Body of pancreas (tissue), 4 donors: ENCODE results near the gene PRR12. TPM values are rescaled to one million over a fixed set of nuclear protein-coding genes. Genes with fewer than 3 reads are reported as not detected.

Source experiments
- ATAC-seq: fragments of 150-250 bp; one replicate; pipeline ENCODE4 v1.9.1; 2016
- DNase-seq, 4 donors: peaks; one replicate each; pipeline ENCODE4 v3.0.0-alpha.2; 2019
- H3K27ac ChIP-seq, 4 donors: fragments of 200-600 bp; sonication (generic); 1 replicate in 3 of 4; 2 replicates in 1 of 4; pipeline versions ENCODE4 v1.5.1 to v1.6.1; 2016 to 2019; ENCODE audit warnings: mild to moderate bottlenecking in 1 of 4, mixed read lengths in 1 of 4, moderate library complexity in 1 of 4
- H3K27me3 ChIP-seq, 2 donors: fragments of 200-600 bp; sonication (generic); one replicate each; pipeline ENCODE4 v1.6.0; 2016; ENCODE audit warnings: mild to moderate bottlenecking in 1 of 2
- H3K36me3 ChIP-seq, 2 donors: fragments of 200-600 bp; sonication (generic); replicated peaks in 1 of 2; 2 replicates each; pipeline ENCODE4 v1.5.1; 2016; ENCODE audit warnings: low read depth in 2 of 2; ENCODE audit not compliant: insufficient read depth in 1 of 2
- H3K4me1 ChIP-seq: fragments of 200-600 bp; sonication (generic); one replicate; pipeline ENCODE4 v1.6.0; 2016
- H3K4me3 ChIP-seq, 2 donors: fragments of 200-600 bp; sonication (generic); 1 replicate in 1 of 2; 2 replicates in 1 of 2; pipeline ENCODE4 v1.5.1; 2016 to 2019
- H3K9me3 ChIP-seq, 3 donors: fragments of 200-600 bp; sonication (generic); 1 replicate in 2 of 3; 2 replicates in 1 of 3; pipeline ENCODE4 v1.5.1; 2016
- POLR2A ChIP-seq, 3 donors: fragments of 450-650 bp; IDR thresholded peaks; one replicate each; pipeline ENCODE4 v1.6.1; 2016; ENCODE audit warnings: antibody characterized with exemption in 3 of 3, mild to moderate bottlenecking in 2 of 3
- WGBS, 2 donors: methylation state at CpG; one replicate each; pipeline ENCODE4 v1.1.5; 2017; 5-methylcytosine and 5-hydroxymethylcytosine counted together
- intact Hi-C: fragments of 100-400 bp; cut with DNase I; formaldehyde crosslinking; loops from one replicate; pipeline ENCODE4 v1.15.1; 2023
- total RNA-seq, 2 donors: library from RNA; depleted of rRNA; stranded (reverse); fragments of >200 nt; gene quantifications; one replicate each; pipeline ENCODE4 v1.1.0, GENCODE V29; 2016
- TF ChIP-seq, protein P1 (sequence below), 7 experiments: fragments of 450-650 bp in 4 of 7; fragments of 200-600 bp in 3 of 7; sonication (generic) in 3 of 7; IDR thresholded peaks; one replicate each; pipeline ENCODE4 v1.5.1; 2016 to 2019; ENCODE audit warnings: antibody characterized with exemption in 7 of 7

PRR12 gene
- total RNA-seq, 2 donors from 2014 or later: 8.0 to 23.4 TPM

DNA sequence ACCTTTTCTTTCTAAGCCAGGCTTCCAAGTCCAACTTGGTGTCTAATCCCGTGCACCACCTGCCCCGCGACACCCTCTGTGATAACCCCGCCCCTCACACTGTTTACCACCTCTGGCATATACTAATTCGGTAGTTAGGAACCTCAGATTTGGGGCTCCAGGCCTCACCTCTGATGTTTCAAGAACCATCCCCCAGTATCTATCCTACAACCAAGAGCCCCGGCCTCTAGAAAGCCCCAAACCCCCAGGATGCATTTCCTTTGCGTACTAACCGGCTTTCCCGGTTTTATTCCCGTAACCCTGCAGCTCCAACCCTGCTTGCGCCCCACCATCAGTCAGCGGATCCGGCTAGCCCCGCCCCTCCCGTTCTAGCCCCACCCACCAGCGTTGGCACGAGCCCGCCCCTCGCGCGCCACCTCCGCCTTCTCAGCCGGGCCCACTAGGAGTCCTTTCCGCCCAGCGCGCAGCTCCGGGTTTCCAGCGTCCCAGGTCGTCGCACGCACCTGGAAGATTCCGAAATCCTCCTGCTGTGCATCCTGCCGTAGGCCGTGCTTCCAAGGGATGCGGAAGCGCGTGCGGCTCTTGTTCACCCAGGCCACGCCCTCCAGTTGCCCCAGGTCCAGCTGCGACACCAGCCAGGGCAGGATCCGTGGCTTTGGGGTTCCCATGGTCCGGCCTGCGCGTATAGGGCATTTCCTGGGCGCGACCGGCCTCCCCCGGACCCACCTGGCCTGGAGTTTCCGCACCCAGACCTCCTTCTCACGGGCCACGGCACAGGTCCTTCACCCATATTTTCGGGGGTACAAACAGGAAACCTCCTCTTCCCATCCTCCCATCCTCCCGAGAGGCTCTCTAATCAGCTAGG lies 73.4 kb downstream of the PRR12 start:
- ATAC-seq (peak; percentile 75), DNase-seq (peak; percentile 90 to 92 (median 91))
- Histone ChIP-seq H3K36me3 (peaks cover 5 to 7% of the 10 kb centered on the region in 2 donors), H3K27me3 (no peaks in the 10 kb centered on the region), H3K9me3 (no peaks in the 10 kb centered on the region), H3K4me3 (peak overlapping the region; percentile 9 to 72), H3K4me1 (peaks cover 23% of the 10 kb centered on the region), H3K27ac (peak overlapping the region; percentile 78 to 94 (median 92))
- intact Hi-C loops: no loop called here
- WGBS, 2 donors: 0 to 1% methylated on average over 27 to 53 of the region's 53 CpGs
- TF ChIP-seq, protein P1, sequence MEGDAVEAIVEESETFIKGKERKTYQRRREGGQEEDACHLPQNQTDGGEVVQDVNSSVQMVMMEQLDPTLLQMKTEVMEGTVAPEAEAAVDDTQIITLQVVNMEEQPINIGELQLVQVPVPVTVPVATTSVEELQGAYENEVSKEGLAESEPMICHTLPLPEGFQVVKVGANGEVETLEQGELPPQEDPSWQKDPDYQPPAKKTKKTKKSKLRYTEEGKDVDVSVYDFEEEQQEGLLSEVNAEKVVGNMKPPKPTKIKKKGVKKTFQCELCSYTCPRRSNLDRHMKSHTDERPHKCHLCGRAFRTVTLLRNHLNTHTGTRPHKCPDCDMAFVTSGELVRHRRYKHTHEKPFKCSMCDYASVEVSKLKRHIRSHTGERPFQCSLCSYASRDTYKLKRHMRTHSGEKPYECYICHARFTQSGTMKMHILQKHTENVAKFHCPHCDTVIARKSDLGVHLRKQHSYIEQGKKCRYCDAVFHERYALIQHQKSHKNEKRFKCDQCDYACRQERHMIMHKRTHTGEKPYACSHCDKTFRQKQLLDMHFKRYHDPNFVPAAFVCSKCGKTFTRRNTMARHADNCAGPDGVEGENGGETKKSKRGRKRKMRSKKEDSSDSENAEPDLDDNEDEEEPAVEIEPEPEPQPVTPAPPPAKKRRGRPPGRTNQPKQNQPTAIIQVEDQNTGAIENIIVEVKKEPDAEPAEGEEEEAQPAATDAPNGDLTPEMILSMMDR (IDR thresholded peaks at IDR 0.05): peak in 6 of 7 experiments; percentile 10 to 53 (median 44)
- peak; percentile 54 to 75 (median 72) for TF ChIP-seq POLR2A (IDR thresholded peaks at IDR 0.05)

GRCh38 chr19:49665036-49665350 lies 74.0 kb downstream of the PRR12 start:
- ATAC-seq (no peak), DNase-seq (no peak)
- H3K27me3 ChIP-seq: no peaks in the 10 kb centered on the region
- H3K36me3 ChIP-seq: peaks cover 5 to 7% of the 10 kb centered on the region in 2 donors
- intact Hi-C loops: no loop called here
- TF ChIP-seq, protein P1 (IDR thresholded peaks at IDR 0.05): no peak
- no peak for TF ChIP-seq POLR2A (IDR thresholded peaks at IDR 0.05)
- WGBS, 2 donors: 0% methylated on average over 7 of the region's 7 CpGs
- peaks cover 23% of the 10 kb centered on the region for H3K4me1 ChIP-seq
- peak overlapping the region; percentile 9 to 72 for H3K4me3 ChIP-seq
- peak overlapping the region; percentile 78 to 94 (median 92) for H3K27ac ChIP-seq
- H3K9me3 ChIP-seq: no peaks in the 10 kb centered on the region

GRCh38 chr19:49665351-49666119 lies 74.6 kb downstream of the PRR12 start, which contains the start of the genes BCL2L12 and IRF3:
TSS of gene BCL2L12 (plus strand) at chr19:49665933. CDS start at chr19:49666693, 760 bp downstream.
TSS of gene IRF3 (minus strand) at chr19:49665857. CDS start at chr19:49664838, 1,019 bp downstream.
- no peaks in the 10 kb centered on the region for H3K9me3 ChIP-seq
- TF ChIP-seq, protein P1 (IDR thresholded peaks at IDR 0.05): no peak
- peak; percentile 39 to 88 (median 82) for TF ChIP-seq POLR2A (IDR thresholded peaks at IDR 0.05)
- H3K36me3 ChIP-seq: peaks cover 5 to 7% of the 10 kb centered on the region in 2 donors
- 0 to 1% methylated on average over 47 to 50 of the region's 50 CpGs for WGBS, 2 donors
- peak within 1 kb of the TSS; percentile 9 to 72 for H3K4me3 ChIP-seq
- no peaks in the 10 kb centered on the region for H3K27me3 ChIP-seq
- intact Hi-C loops: no loop called here
- H3K27ac ChIP-seq: peak within 1 kb of the TSS; percentile 78 to 94 (median 92)
- DNase-seq (peak; percentile 98 to 99 (median 98)), ATAC-seq (peak; percentile 93)
- H3K4me1 ChIP-seq: peaks cover 23% of the 10 kb centered on the region

DNA sequence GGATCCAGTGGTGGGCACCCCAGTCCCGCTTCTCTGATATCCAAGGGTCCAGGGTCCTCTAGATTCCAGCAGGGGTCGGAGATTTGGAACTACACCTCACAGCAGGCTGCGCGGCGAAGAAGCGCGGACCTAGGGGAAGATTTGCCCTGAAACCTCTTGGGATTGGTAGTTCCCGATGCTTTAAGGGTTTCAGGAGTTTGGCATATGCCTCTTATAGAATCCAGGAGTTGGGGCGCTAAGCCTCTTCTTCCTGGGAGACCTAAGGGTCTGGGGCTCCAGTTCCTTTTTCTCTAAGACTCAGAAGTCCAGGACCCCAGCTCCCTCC lies 75.1 kb downstream of the PRR12 start:
- Histone ChIP-seq H3K27me3 (no peaks in the 10 kb centered on the region), H3K9me3 (no peaks in the 10 kb centered on the region), H3K27ac (peak overlapping the region; percentile 12 to 94 (median 86)), H3K4me3 (peak overlapping the region; percentile 9 to 72), H3K36me3 (peaks cover 4 to 7% of the 10 kb centered on the region in 2 donors), H3K4me1 (peaks cover 23% of the 10 kb centered on the region)
- DNase-seq: no peak
- 0 to 5% methylated on average over 3 to 9 of the region's 9 CpGs for WGBS, 2 donors
- TF ChIP-seq POLR2A (IDR thresholded peaks at IDR 0.05): no peak
- TF ChIP-seq, protein P1 (IDR thresholded peaks at IDR 0.05): no peak
- peak; percentile 4 for ATAC-seq
- intact Hi-C loops: no loop called here
